Smooth muscle cell (in vitro differentiated cells): ENCODE measurements around the gene NR2C2. TPM values are rescaled to one million over a fixed set of nuclear protein-coding genes. Genes with fewer than 3 reads are reported as not detected.

ENCODE experiments used
- DNase-seq: peaks from one replicate; lab custom pipeline; 2025; ENCODE audit not compliant: unreplicated experiment; lab: John Stamatoyannopoulos, UW
- H2AFZ ChIP-seq: fragments of 200-600 bp; sonication (generic); 2 replicates; pipeline ENCODE4 v1.6.0; 2016; ENCODE audit warnings: antibody characterized with exemption, low read depth, mild to moderate bottlenecking
- H3F3A ChIP-seq: fragments of 200-600 bp; sonication (generic); 2 replicates; pipeline ENCODE4 v1.6.0; 2017; ENCODE audit warnings: antibody characterized with exemption, low read depth
- H3K27ac ChIP-seq: fragments of 200-600 bp; sonication (generic); 2 replicates; pipeline ENCODE4 v1.5.1; 2016; ENCODE audit warnings: low read depth, mild to moderate bottlenecking
- H3K27me3 ChIP-seq: fragments of 200-600 bp; sonication (generic); 2 replicates; pipeline ENCODE4 v1.6.1; 2016; ENCODE audit warnings: low read depth, mild to moderate bottlenecking
- H3K36me3 ChIP-seq: fragments of 200-600 bp; sonication (generic); 2 replicates; pipeline ENCODE4 v1.5.1; 2016; ENCODE audit warnings: low read depth
- H3K4me1 ChIP-seq: fragments of 200-600 bp; sonication (generic); 2 replicates; pipeline ENCODE4 v1.5.1; 2016; ENCODE audit warnings: low read depth
- H3K4me2 ChIP-seq: fragments of 200-600 bp; sonication (generic); 2 replicates; pipeline ENCODE4 v1.6.0; 2016; ENCODE audit warnings: mild to moderate bottlenecking
- H3K4me3 ChIP-seq: fragments of 200-600 bp; sonication (generic); 2 replicates; pipeline ENCODE4 v1.5.1; 2016; ENCODE audit warnings: mild to moderate bottlenecking
- H3K79me2 ChIP-seq: fragments of 200-600 bp; sonication (generic); 2 replicates; pipeline ENCODE4 v1.6.0; 2016; ENCODE audit warnings: low read depth, mild to moderate bottlenecking
- H3K9ac ChIP-seq: fragments of 200-600 bp; sonication (generic); 2 replicates; pipeline ENCODE4 v1.6.0; 2016; ENCODE audit warnings: low read depth
- H3K9me3 ChIP-seq: fragments of 200-600 bp; sonication (generic); replicated peaks from 2 replicates; pipeline ENCODE4 v1.5.1; 2016; ENCODE audit warnings: low read depth
- H4K20me1 ChIP-seq: fragments of 200-600 bp; sonication (generic); 2 replicates; pipeline ENCODE4 v1.6.0; 2016; ENCODE audit warnings: low read depth
- CTCF ChIP-seq: fragments of 200-600 bp; sonication (generic); IDR thresholded peaks from 2 replicates; pipeline ENCODE4 v1.5.1; 2017; ENCODE audit warnings: borderline replicate concordance, mild to moderate bottlenecking, antibody characterized with exemption; ENCODE audit not compliant: insufficient read depth, poor library complexity, severe bottlenecking
- WGBS: methylation state at CpG from one replicate; pipeline ENCODE4 v1.1.7; 2016; ENCODE audit warnings: low lambda C conversion rate; 5-methylcytosine and 5-hydroxymethylcytosine counted together
- polyA plus RNA-seq: library from polyadenylated mRNA; unstranded; fragments of >200 nt; fragmentation: Nextera tagmentation; extraction: Ambion mirVana; gene quantifications from 2 replicates; pipeline ENCODE4 v1.2.1, GENCODE V29; 2016
- total RNA-seq: library from RNA; depleted of rRNA; stranded (reverse); fragments of >200 nt; gene quantifications from 2 replicates; pipeline ENCODE4 v1.2.3, GENCODE V29; 2014

NR2C2 gene
- total and polyA plus RNA-seq, 2 experiments from 2014 or later, result 11.6 to 28.5 TPM

- no peak for DNase-seq
- Histone ChIP-seq H3K79me2 (no peaks in the 10 kb centered on the region), H3F3A (no peaks in the 10 kb centered on the region), H3K9me3 (no peaks in the 10 kb centered on the region), H3K36me3 (no peaks in the 10 kb centered on the region), H4K20me1 (no peaks in the 10 kb centered on the region), H3K27me3 (no peaks in the 10 kb centered on the region), H3K27ac (no peak overlapping the region), H2AFZ (no peak overlapping the region), H3K4me3 (no peak overlapping the region), H3K4me1 (no peaks in the 10 kb centered on the region), H3K9ac (no peak overlapping the region), H3K4me2 (no peak overlapping the region)
- no peak for TF ChIP-seq CTCF
- WGBS, result 88% methylated on average over 11 of the region's 11 CpGs
These were observed 40.9 kb upstream of the NR2C2 start for GRCh38 chr3:14906355-14906971.

GRCh38 chr3:14907043-14907966 lies 40.1 kb upstream of the NR2C2 start:
- no peaks in the 10 kb centered on the region for H3K4me1 ChIP-seq
- no peak for DNase-seq
- 92% methylated on average over 18 of the region's 18 CpGs for WGBS
- no peaks in the 10 kb centered on the region for H3K36me3 ChIP-seq
- H4K20me1 ChIP-seq, result no peaks in the 10 kb centered on the region
- no peaks in the 10 kb centered on the region for H3F3A ChIP-seq
- no peak overlapping the region for H3K4me3 ChIP-seq
- H3K4me2 ChIP-seq, result no peak overlapping the region
- H3K79me2 ChIP-seq, result no peaks in the 10 kb centered on the region
- H3K27me3 ChIP-seq, result no peaks in the 10 kb centered on the region
- H3K27ac ChIP-seq, result no peak overlapping the region
- no peaks in the 10 kb centered on the region for H3K9me3 ChIP-seq
- no peak overlapping the region for H2AFZ ChIP-seq
- H3K9ac ChIP-seq, result no peak overlapping the region
- TF ChIP-seq CTCF, result no peak

DNA sequence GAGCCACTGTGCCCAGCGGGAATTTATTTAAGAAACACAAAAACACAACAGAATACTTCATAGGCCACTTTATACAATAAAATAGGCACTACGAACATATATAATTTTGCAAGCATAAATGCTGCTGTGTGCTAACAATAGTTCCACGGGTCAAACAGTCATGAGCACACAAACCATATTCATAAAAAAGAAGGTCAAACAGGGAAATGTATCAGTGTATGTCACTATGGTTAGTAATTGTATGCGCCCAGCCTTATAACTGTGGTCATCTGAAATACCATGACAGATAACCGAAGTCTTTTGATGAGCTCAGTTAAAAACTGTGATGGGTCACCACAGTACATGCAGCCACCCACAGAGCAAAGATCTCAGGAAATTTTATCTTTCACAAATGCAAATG lies 38.1 kb upstream of the NR2C2 start:
- H3K4me3 ChIP-seq, result no peak overlapping the region
- no peaks in the 10 kb centered on the region for H3K4me1 ChIP-seq
- TF ChIP-seq CTCF, result no peak
- no peak overlapping the region for H3K4me2 ChIP-seq
- no peaks in the 10 kb centered on the region for H3F3A ChIP-seq
- no peak for DNase-seq
- 82% methylated on average over 5 of the region's 5 CpGs for WGBS
- no peaks in the 10 kb centered on the region for H4K20me1 ChIP-seq
- H3K36me3 ChIP-seq, result no peaks in the 10 kb centered on the region
- H3K9ac ChIP-seq, result no peak overlapping the region
- no peaks in the 10 kb centered on the region for H3K9me3 ChIP-seq
- H3K27me3 ChIP-seq, result no peaks in the 10 kb centered on the region
- no peak overlapping the region for H2AFZ ChIP-seq
- H3K79me2 ChIP-seq, result no peaks in the 10 kb centered on the region
- no peak overlapping the region for H3K27ac ChIP-seq
